A549 (cell line): ENCODE measurements around the gene GRXCR2. TPM values are rescaled to one million over a fixed set of nuclear protein-coding genes. Genes with fewer than 3 reads are reported as not detected.

Experiments
- ATAC-seq, 2 experiments: fragments of 200-7000 bp in 1 of 2; fragments of >200 bp in 1 of 2; cut with Nextera tagmentation in 1 of 2; cut with Tn5 transposase in 1 of 2; 3 replicates each; pipeline versions ENCODE4 v1.8.0 to v1.9.1; 2018 to 2020; ENCODE audit warnings: mild to moderate bottlenecking in 1 of 2, moderate library complexity in 1 of 2
- CTCF ChIA-PET: fragments of 300-600 bp; sonication (Branson Sonifier 250); formaldehyde crosslinking; extraction: SDS; loops from one replicate; lab custom pipeline; 2021; ENCODE audit warnings: antibody characterized with exemption, inconsistent platforms; lab: Yijun Ruan, JAX
- POLR2A ChIA-PET: fragments of 350-600 bp; formaldehyde crosslinking; extraction: SDS; loops from one replicate; lab custom pipeline; 2021; ENCODE audit warnings: antibody characterized with exemption, inconsistent platforms; lab: Yijun Ruan, JAX
- DNase-seq, 2 experiments: peaks; one replicate each; pipeline versions ENCODE4 v3.0.0 to v3.0.0-alpha.2; 2011 to 2016; ENCODE audit warnings: low read depth in 1 of 2, low spot score in 1 of 2
- FAIRE-seq: peaks from 2 replicates; lab custom pipeline; 2011; peaks lifted over from hg19 to GRCh38; lab: Jason Lieb, UNC
- H3K27ac ChIP-seq, 2 experiments: fragments of >200 bp; sonication (Bioruptor Twin); formaldehyde crosslinking; 3 replicates each; pipeline ENCODE4 v1.5.1; 2016 to 2017
- H3K4me1 ChIP-seq: fragments of >200 bp; sonication (Bioruptor Twin); formaldehyde crosslinking; 3 replicates; pipeline ENCODE4 v1.6.1; 2016
- H3K4me2 ChIP-seq: fragments of >200 bp; sonication (Bioruptor Twin); formaldehyde crosslinking; 3 replicates; pipeline ENCODE4 v1.6.1; 2016
- H3K4me3 ChIP-seq: fragments of >200 bp; sonication (Bioruptor Twin); formaldehyde crosslinking; 3 replicates; pipeline ENCODE4 v1.5.1; 2016
- H3K9me3 ChIP-seq: fragments of >200 bp; sonication (Bioruptor Twin); formaldehyde crosslinking; 3 replicates; pipeline ENCODE4 v1.6.1; 2016
- BCL3 ChIP-seq: fragments of >200 bp; sonication (Bioruptor Twin); formaldehyde crosslinking; IDR thresholded peaks from 3 replicates; pipeline ENCODE4 v1.6.1; 2016
- CEBPB ChIP-seq, 2 experiments: fragments of >200 bp in 1 of 2; sonication (Bioruptor Twin) in 1 of 2; formaldehyde crosslinking in 1 of 2; IDR thresholded peaks; 2 replicates each; pipeline ENCODE4 v1.6.1; 2012 to 2016
- CHD4 ChIP-seq: fragments of 200-600 bp; sonication (generic); IDR thresholded peaks from 2 replicates; pipeline ENCODE4 v1.6.1; 2016; ENCODE audit warnings: antibody characterized with exemption, mild to moderate bottlenecking, borderline replicate concordance
- CTCF ChIP-seq: fragments of >200 bp; sonication (Bioruptor Twin); formaldehyde crosslinking; IDR thresholded peaks from 3 replicates; pipeline ENCODE4 v1.5.1; 2016
- ELK1 ChIP-seq: fragments of 150-350 bp; IDR thresholded peaks from 2 replicates; pipeline ENCODE4 v1.6.1; 2014; ENCODE audit warnings: low read depth, mild to moderate bottlenecking, low read length
- EP300 ChIP-seq, 2 experiments: fragments of >200 bp; sonication (Bioruptor Twin); formaldehyde crosslinking; IDR thresholded peaks; 2 replicates in 1 of 2; 3 replicates in 1 of 2; pipeline ENCODE4 v1.6.1; 2016 to 2017
- HDAC2 ChIP-seq: fragments of 200-600 bp; sonication (generic); IDR thresholded peaks from 2 replicates; pipeline ENCODE4 v1.6.1; 2016
- HEYL ChIP-seq: fragments of 250-450 bp; sonication (Bioruptor Pico); IDR thresholded peaks from 2 replicates; pipeline ENCODE4 v1.8.0; 2021; ENCODE audit warnings: mild to moderate bottlenecking, moderate library complexity
- HMGXB4 ChIP-seq: fragments of 250-450 bp; sonication (Bioruptor Pico); IDR thresholded peaks from 2 replicates; pipeline ENCODE4 v1.5.0; 2021; ENCODE audit warnings: mild to moderate bottlenecking, moderate library complexity, borderline replicate concordance
- HOXA7 ChIP-seq: fragments of 250-450 bp; sonication (Bioruptor Pico); IDR thresholded peaks from 2 replicates; pipeline ENCODE4 v1.5.0; 2020; ENCODE audit warnings: mild to moderate bottlenecking, moderate library complexity
- HOXB5 ChIP-seq: fragments of 250-450 bp; sonication (Bioruptor Pico); IDR thresholded peaks from 2 replicates; pipeline ENCODE4 v1.5.0; 2020; ENCODE audit warnings: mild to moderate bottlenecking, moderate library complexity
- MAFK ChIP-seq: fragments of 450-650 bp; IDR thresholded peaks from 2 replicates; pipeline ENCODE4 v1.6.1; 2014; ENCODE audit not compliant: partially characterized antibody
- MAX ChIP-seq: IDR thresholded peaks from 2 replicates; pipeline ENCODE4 v1.6.1; 2012
- NFE2L2 ChIP-seq: fragments of 150-350 bp; conservative IDR thresholded peaks from 2 replicates; pipeline ENCODE4 v1.6.1; 2014; ENCODE audit warnings: low read length
- PHF8 ChIP-seq: fragments of 200-600 bp; sonication (generic); IDR thresholded peaks from 2 replicates; pipeline ENCODE4 v1.6.1; 2016; ENCODE audit warnings: low read depth, mild to moderate bottlenecking, antibody characterized with exemption, moderate library complexity, borderline replicate concordance
- POLR2A ChIP-seq: IDR thresholded peaks from 2 replicates; pipeline ENCODE4 v1.6.1; 2012; ENCODE audit warnings: mild to moderate bottlenecking, low read length
- RARB ChIP-seq: fragments of 250-450 bp; sonication (Bioruptor Pico); IDR thresholded peaks from 2 replicates; pipeline ENCODE4 v1.8.0; 2021; ENCODE audit warnings: mild to moderate bottlenecking, moderate library complexity
- RCOR1 ChIP-seq: fragments of 150-350 bp; IDR thresholded peaks from 2 replicates; pipeline ENCODE4 v1.6.1; 2014; ENCODE audit warnings: antibody characterized with exemption, low read length, low read depth
- RFX5 ChIP-seq: fragments of 450-650 bp; IDR thresholded peaks from 2 replicates; pipeline ENCODE4 v1.7.1; 2014; ENCODE audit warnings: antibody characterized with exemption, mild to moderate bottlenecking, moderate library complexity
- RNF2 ChIP-seq: fragments of 200-600 bp; sonication (generic); IDR thresholded peaks from 2 replicates; pipeline ENCODE4 v1.6.1; 2016; ENCODE audit warnings: low read depth, mild to moderate bottlenecking, antibody characterized with exemption, moderate library complexity, borderline replicate concordance
- TFCP2L1 ChIP-seq: fragments of 250-450 bp; sonication (Bioruptor Pico); IDR thresholded peaks from 2 replicates; pipeline ENCODE4 v1.5.0; 2021; ENCODE audit warnings: mild to moderate bottlenecking
- TP53 ChIP-seq: fragments of 250-450 bp; sonication (Bioruptor Pico); IDR thresholded peaks from 2 replicates; pipeline ENCODE4 v1.5.0; 2021; ENCODE audit warnings: mild to moderate bottlenecking, moderate library complexity
- ZFP36 ChIP-seq: fragments of 450-650 bp; IDR thresholded peaks from 2 replicates; pipeline ENCODE4 v1.6.1; 2014; ENCODE audit warnings: borderline replicate concordance; ENCODE audit not compliant: partially characterized antibody
- WGBS: methylation state at CpG from one replicate; pipeline ENCODE4 v1.1.6; 2017; ENCODE audit errors: missing lambda C conversion rate; 5-methylcytosine and 5-hydroxymethylcytosine counted together
- polyA plus RNA-seq, 4 experiments: library from polyadenylated mRNA; depleted of rRNA in 3 of 4; stranded (reverse); fragments of >200 nt; fragmentation: RNase III in 1 of 4; extraction: RNeasy Plus Mini Kit Qiagen cat#74134 plus additional on column Dnase treatment in 1 of 4; gene quantifications; 2 replicates in 3 of 4; 3 replicates in 1 of 4; pipeline ENCODE4 v1.2.3, GENCODE V29; 2011 to 2017

Gene GRXCR2
- polyA plus RNA-seq, 2 of the 4 experiments (the other 2 are of a cell fraction), result 0.05 TPM; not detected in 1

- ATAC-seq, result no peak
- no peak for FAIRE-seq
- H3K4me3 ChIP-seq, result no peak overlapping the region
- H3K9me3 ChIP-seq, result no peaks in the 10 kb centered on the region
- H3K4me1 ChIP-seq, result peaks cover 30% of the 10 kb centered on the region
- peak overlapping the region; percentile 21; the same call in 2 of the 3 replicates for H3K4me2 ChIP-seq
- ChIA-PET POLR2A (interaction anchor here (0.5 kb wide), 1 partner anchor 398 kb away, joined by 3 read pairs; no protein-coding TSS in a partner anchor), CTCF (interaction anchor here (1.0 to 1.2 kb wide), 7 partner anchors 9 to 1626 kb away, joined by 3 to 5 read pairs (median 3); no protein-coding TSS in a partner anchor)
- DNase-seq, result no peak
- peak overlapping the region in 1 of 2 experiments; percentile 42; a peak in 1 of 6 replicates for H3K27ac ChIP-seq
- no peak for TF ChIP-seq MAFK
- TF ChIP-seq ZFP36, result no peak
- TF ChIP-seq HOXA7 (CRISPR knock-in tag), result no peak
- no peak for TF ChIP-seq CEBPB (IDR thresholded peaks at IDR 0.05)
- no peak for TF ChIP-seq HMGXB4 (CRISPR knock-in tag)
- TF ChIP-seq HDAC2, result no peak
- no peak for TF ChIP-seq PHF8
- TF ChIP-seq TFCP2L1 (CRISPR knock-in tag), result no peak
- TF ChIP-seq POLR2A, result no peak
- TF ChIP-seq CHD4, result no peak
- TF ChIP-seq CTCF, result no peak
- no peak for TF ChIP-seq BCL3
- no peak for TF ChIP-seq MAX
- TF ChIP-seq NFE2L2, result no peak
- no peak for TF ChIP-seq RNF2
- no peak for TF ChIP-seq HEYL
- no peak for TF ChIP-seq ELK1
- no peak for TF ChIP-seq EP300 (IDR thresholded peaks at IDR 0.05)
These were observed 43.0 kb downstream of the GRXCR2 start for GRCh38 chr5:145829708-145830361.

- CTCF ChIA-PET, result interaction anchor here (0.6 to 3.8 kb wide), 23 partner anchors 8 to 1630 kb away, joined by 3 to 28 read pairs (median 6); partner anchors contain the start of gene PRELID2
- H3K27ac ChIP-seq, result no peak overlapping the region; a peak in 1 of 6 replicates
- no peak for FAIRE-seq
These were observed 45.7 kb downstream of the GRXCR2 start for GRCh38 chr5:145826895-145827674.

More at GRCh38 chr5:145826895-145827674, 45.7 kb downstream of the GRXCR2 start:
- peaks cover 22% of the 10 kb centered on the region for H3K4me1 ChIP-seq
- TF ChIP-seq TP53 (CRISPR knock-in tag) (no peak), MAX (no peak), RFX5 (no peak), ZFP36 (no peak), RCOR1 (no peak), RARB (CRISPR knock-in tag) (no peak), HOXB5 (CRISPR knock-in tag) (no peak)
- no peak for DNase-seq
- H3K4me2 ChIP-seq, result no peak overlapping the region
- POLR2A ChIA-PET, result no interaction called here
- WGBS, result 64% methylated on average over 8 of the region's 8 CpGs
- H3K9me3 ChIP-seq, result no peaks in the 10 kb centered on the region
- no peak overlapping the region for H3K4me3 ChIP-seq
- ATAC-seq, result no peak
